Measurements from ENCODE around the gene GSAP.

GSAP gene

DNA sequence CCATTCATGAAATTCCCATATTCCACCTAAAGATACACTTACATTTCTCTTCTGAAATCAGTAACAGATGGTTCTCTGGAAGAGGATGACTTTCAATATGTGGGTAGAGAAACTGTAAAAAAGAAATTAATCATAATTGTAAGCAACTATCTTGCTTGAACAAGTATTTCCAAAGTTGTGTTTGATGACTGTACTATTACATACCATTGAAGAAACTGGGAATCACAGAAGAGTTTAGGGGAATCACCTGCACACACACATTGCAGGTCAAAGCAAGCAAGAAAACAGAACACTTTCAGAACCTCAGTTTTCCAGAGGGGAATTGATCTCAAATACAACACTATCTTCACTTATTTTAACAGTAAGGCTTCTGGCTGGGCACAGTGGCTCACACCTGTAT lies 33.6 kb downstream of the GSAP start:
- Histone ChIP-seq H2AFZ (ENCODE audit: low read depth) (no peak overlapping the region), H3K9ac (no peak overlapping the region), H3K4me2 (no peak overlapping the region), H3K27me3 (ENCODE audit: insufficient read depth, low read depth) (no peaks in the 10 kb centered on the region), H3K79me2 (ENCODE audit: insufficient read depth, low read depth) (no peaks in the 10 kb centered on the region), H3K27ac (no peak overlapping the region), H4K20me1 (ENCODE audit: insufficient read depth) (no peaks in the 10 kb centered on the region), H3K4me1 (ENCODE audit: low read depth, poor library complexity, severe bottlenecking) (no peaks in the 10 kb centered on the region), H3K36me3 (ENCODE audit: insufficient read depth) (no peaks in the 10 kb centered on the region), H3K4me3 (IDR thresholded peaks at IDR 0.05; ENCODE audit: insufficient read depth, low read depth, low read length) (no peak overlapping the region)
- TF ChIP-seq, protein P1, sequence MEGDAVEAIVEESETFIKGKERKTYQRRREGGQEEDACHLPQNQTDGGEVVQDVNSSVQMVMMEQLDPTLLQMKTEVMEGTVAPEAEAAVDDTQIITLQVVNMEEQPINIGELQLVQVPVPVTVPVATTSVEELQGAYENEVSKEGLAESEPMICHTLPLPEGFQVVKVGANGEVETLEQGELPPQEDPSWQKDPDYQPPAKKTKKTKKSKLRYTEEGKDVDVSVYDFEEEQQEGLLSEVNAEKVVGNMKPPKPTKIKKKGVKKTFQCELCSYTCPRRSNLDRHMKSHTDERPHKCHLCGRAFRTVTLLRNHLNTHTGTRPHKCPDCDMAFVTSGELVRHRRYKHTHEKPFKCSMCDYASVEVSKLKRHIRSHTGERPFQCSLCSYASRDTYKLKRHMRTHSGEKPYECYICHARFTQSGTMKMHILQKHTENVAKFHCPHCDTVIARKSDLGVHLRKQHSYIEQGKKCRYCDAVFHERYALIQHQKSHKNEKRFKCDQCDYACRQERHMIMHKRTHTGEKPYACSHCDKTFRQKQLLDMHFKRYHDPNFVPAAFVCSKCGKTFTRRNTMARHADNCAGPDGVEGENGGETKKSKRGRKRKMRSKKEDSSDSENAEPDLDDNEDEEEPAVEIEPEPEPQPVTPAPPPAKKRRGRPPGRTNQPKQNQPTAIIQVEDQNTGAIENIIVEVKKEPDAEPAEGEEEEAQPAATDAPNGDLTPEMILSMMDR (conservative IDR thresholded peaks at IDR 0.05; ENCODE audit: low read depth, low read length), result no peak

DNA sequence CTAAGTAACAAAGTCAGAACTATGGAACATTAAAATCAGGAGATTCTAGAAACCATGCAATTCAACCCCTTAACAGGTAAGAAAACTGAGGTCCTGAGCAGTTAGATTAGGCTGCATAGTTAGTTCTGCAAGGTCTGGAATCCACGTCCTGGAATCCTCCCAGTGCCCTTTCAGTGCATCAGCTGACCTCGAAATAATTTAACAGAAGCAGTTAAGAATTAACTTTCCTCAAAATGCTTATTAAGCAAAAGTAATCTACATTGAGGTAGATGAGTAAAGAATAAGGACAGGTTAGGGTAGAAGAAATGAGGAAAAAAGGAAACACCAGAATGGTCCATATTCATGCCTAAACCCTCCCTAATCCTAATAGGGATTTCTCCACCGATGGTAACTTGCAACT lies 37.6 kb downstream of the GSAP start:
- no peak overlapping the region for H3K27ac ChIP-seq
- H3K4me1 ChIP-seq (ENCODE audit: low read depth, poor library complexity, severe bottlenecking), result no peaks in the 10 kb centered on the region
- no peak overlapping the region for H3K4me2 ChIP-seq
- no peaks in the 10 kb centered on the region for H3K27me3 ChIP-seq (ENCODE audit: insufficient read depth, low read depth)
- H3K36me3 ChIP-seq (ENCODE audit: insufficient read depth), result no peaks in the 10 kb centered on the region
- TF ChIP-seq, protein P1 (conservative IDR thresholded peaks at IDR 0.05; ENCODE audit: low read depth, low read length), result no peak
- H4K20me1 ChIP-seq (ENCODE audit: insufficient read depth), result no peaks in the 10 kb centered on the region
- no peak overlapping the region for H2AFZ ChIP-seq (ENCODE audit: low read depth)
- no peaks in the 10 kb centered on the region for H3K79me2 ChIP-seq (ENCODE audit: insufficient read depth, low read depth)
- no peak overlapping the region for H3K4me3 ChIP-seq (IDR thresholded peaks at IDR 0.05; ENCODE audit: insufficient read depth, low read depth, low read length)
- no peak overlapping the region for H3K9ac ChIP-seq

DNA sequence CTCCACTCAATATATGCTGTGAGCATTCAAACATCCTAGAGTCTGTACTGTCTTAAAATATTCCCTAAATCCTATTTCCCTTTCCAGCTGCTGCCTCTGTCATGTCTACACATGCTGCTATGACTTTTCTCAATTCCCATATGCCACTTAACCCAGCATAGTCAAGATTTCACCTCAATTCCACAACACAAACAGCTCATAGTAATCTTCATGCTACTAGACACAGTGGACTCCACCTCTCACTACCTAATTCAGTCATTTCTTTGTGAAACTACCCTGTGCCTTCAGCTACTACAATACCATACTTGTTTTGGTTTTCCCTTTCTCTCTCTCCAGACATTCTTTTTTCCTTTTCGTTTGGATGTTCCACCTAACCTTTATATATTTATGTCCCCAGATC lies 45.5 kb downstream of the GSAP start:
- TF ChIP-seq, protein P1 (conservative IDR thresholded peaks at IDR 0.05; ENCODE audit: low read depth, low read length), result no peak
- Histone ChIP-seq H3K79me2 (ENCODE audit: insufficient read depth, low read depth) (no peaks in the 10 kb centered on the region), H4K20me1 (ENCODE audit: insufficient read depth) (no peaks in the 10 kb centered on the region), H3K27me3 (ENCODE audit: insufficient read depth, low read depth) (no peaks in the 10 kb centered on the region), H2AFZ (ENCODE audit: low read depth) (no peak overlapping the region), H3K4me1 (ENCODE audit: low read depth, poor library complexity, severe bottlenecking) (no peaks in the 10 kb centered on the region), H3K27ac (no peak overlapping the region), H3K36me3 (ENCODE audit: insufficient read depth) (no peaks in the 10 kb centered on the region), H3K4me3 (IDR thresholded peaks at IDR 0.05; ENCODE audit: insufficient read depth, low read depth, low read length) (no peak overlapping the region), H3K4me2 (no peak overlapping the region), H3K9ac (no peak overlapping the region)

DNA sequence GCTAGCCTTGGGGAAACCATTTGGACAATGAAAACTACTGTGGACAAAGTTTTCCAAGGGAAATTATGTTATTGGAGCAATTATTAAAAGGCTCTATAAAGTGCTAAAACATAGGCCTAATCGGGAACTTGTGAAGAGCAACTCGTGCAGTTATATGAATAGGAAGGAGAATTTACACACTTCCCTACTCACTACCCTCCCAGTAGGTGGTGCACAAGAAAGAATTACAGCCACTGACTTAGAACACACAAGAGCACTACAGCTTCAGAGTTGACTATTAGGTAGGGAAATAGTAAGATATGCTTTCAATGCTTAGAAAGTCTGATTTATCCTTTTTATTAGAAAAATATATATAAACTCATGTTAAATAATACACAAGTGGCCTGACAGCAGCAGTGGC lies 47.2 kb downstream of the GSAP start:
- no peak overlapping the region for H3K9ac ChIP-seq
- H4K20me1 ChIP-seq (ENCODE audit: insufficient read depth), result no peaks in the 10 kb centered on the region
- no peak overlapping the region for H3K4me2 ChIP-seq
- H3K4me1 ChIP-seq (ENCODE audit: low read depth, poor library complexity, severe bottlenecking), result no peaks in the 10 kb centered on the region
- no peaks in the 10 kb centered on the region for H3K36me3 ChIP-seq (ENCODE audit: insufficient read depth)
- no peak overlapping the region for H3K4me3 ChIP-seq (IDR thresholded peaks at IDR 0.05; ENCODE audit: insufficient read depth, low read depth, low read length)
- TF ChIP-seq, protein P1 (conservative IDR thresholded peaks at IDR 0.05; ENCODE audit: low read depth, low read length), result no peak
- no peaks in the 10 kb centered on the region for H3K27me3 ChIP-seq (ENCODE audit: insufficient read depth, low read depth)
- no peak overlapping the region for H3K27ac ChIP-seq
- no peak overlapping the region for H2AFZ ChIP-seq (ENCODE audit: low read depth)
- H3K79me2 ChIP-seq (ENCODE audit: insufficient read depth, low read depth), result no peaks in the 10 kb centered on the region

DNA sequence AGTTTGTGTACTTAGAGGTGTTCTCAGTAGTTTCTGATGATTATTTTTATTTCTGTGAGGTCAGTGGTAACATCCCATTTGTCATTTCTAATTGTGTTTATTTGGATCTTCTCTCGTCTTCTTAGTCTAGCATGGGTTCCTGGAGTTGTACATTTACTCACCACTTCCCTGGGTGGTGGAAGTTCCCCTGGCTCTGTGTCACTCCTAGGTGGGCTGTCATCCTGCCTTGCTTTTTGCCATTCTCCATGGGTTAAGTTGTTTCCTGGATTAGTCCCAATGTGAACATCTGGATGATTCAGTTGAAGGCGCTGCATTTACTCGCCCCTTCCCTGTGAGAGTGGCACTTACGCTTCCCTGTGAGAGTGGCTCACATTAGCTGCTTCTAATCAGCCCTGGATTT lies 48.2 kb downstream of the GSAP start:
- no peak overlapping the region for H3K4me3 ChIP-seq (IDR thresholded peaks at IDR 0.05; ENCODE audit: insufficient read depth, low read depth, low read length)
- no peaks in the 10 kb centered on the region for H4K20me1 ChIP-seq (ENCODE audit: insufficient read depth)
- H3K27me3 ChIP-seq (ENCODE audit: insufficient read depth, low read depth), result no peaks in the 10 kb centered on the region
- H3K4me1 ChIP-seq (ENCODE audit: low read depth, poor library complexity, severe bottlenecking), result no peaks in the 10 kb centered on the region
- H3K27ac ChIP-seq, result no peak overlapping the region
- H3K36me3 ChIP-seq (ENCODE audit: insufficient read depth), result no peaks in the 10 kb centered on the region
- no peak overlapping the region for H3K9ac ChIP-seq
- no peak overlapping the region for H3K4me2 ChIP-seq
- no peaks in the 10 kb centered on the region for H3K79me2 ChIP-seq (ENCODE audit: insufficient read depth, low read depth)
- TF ChIP-seq, protein P1 (conservative IDR thresholded peaks at IDR 0.05; ENCODE audit: low read depth, low read length), result no peak
- no peak overlapping the region for H2AFZ ChIP-seq (ENCODE audit: low read depth)
